Activated T-cell treated with anti-CD3 and anti-CD28 coated beads, Interleukin-2, amount 50 U/mL, for 4 hours (primary cell): ENCODE results near the gene AQP1. TPM values are rescaled to one million over a fixed set of nuclear protein-coding genes. Genes with fewer than 3 reads are reported as not detected.
A peak's percentile ranks its signal among the peaks of the same experiment; 100 is the strongest.

ENCODE experiments used
- ATAC-seq, 2 donors: fragments of 200-7000 bp; cut with Tn5 transposase; one replicate each; pipeline ENCODE4 v1.10.0; 2021
- DNase-seq: peaks from one replicate; pipeline ENCODE4 v3.0.0-alpha.2; 2020
- H3K27me3 Mint-ChIP-seq: one replicate; pipeline ENCODE4 v1.8.0; 2021; ENCODE audit warnings: low read depth, mixed read lengths
- H3K36me3 Mint-ChIP-seq: one replicate; pipeline ENCODE4 v1.8.0; 2022; ENCODE audit warnings: mixed read lengths; ENCODE audit not compliant: insufficient read depth
- H3K4me1 Mint-ChIP-seq: one replicate; pipeline ENCODE4 v1.8.0; 2021; ENCODE audit warnings: low read depth, mixed read lengths
- H3K4me3 Mint-ChIP-seq: one replicate; pipeline ENCODE4 v1.8.0; 2021; ENCODE audit warnings: mild to moderate bottlenecking, moderate library complexity, mixed read lengths
- H3K9me3 Mint-ChIP-seq: one replicate; pipeline ENCODE4 v1.8.0; 2021; ENCODE audit warnings: mixed read lengths
- total RNA-seq, 3 donors: library from RNA; stranded (reverse); gene quantifications; one replicate each; pipeline ENCODE4 v1.2.1, GENCODE V29; 2021

The AQP1 gene
- total RNA-seq, 3 donors from 2014 or later = 0.79 to 1.1 (median 0.91) TPM

DNA sequence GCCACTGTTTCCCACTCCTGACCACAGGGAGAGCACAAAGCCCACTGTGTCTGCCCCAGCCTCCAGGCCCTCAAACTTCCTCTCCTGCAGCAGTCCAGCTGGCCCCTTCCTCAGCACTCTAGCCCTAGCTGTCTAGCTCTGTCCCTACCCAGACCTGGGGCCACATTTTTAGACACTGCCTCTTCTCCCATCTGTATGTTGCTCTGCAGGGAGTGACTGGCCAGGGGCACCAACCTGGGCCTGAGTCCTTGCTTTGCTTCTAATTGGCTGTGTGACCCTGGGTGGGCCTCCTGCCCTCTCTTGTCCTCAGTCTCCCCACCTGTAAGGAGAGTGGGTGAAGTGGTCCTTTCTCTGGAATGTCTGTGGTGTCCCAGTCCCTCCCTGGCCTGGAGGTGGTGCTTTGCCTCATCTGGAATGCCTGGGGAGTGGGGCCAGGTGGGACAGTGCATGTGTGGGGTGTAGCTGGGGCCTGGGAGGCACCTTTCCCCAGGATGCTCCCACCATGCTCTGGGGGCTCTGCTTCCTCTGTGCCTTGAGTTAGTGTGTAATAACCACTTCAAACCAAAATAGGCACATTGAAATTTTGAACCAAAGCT is 25.1 kb downstream of the AQP1 start:
- no peak for ATAC-seq
- peaks cover 27% of the 10 kb centered on the region for H3K27me3 Mint-ChIP-seq
- DNase-seq = no peak
- H3K4me3 Mint-ChIP-seq = no peak overlapping the region
- H3K9me3 Mint-ChIP-seq = no peaks in the 10 kb centered on the region
- no peaks in the 10 kb centered on the region for H3K36me3 Mint-ChIP-seq
- no peaks in the 10 kb centered on the region for H3K4me1 Mint-ChIP-seq

- H3K27me3 Mint-ChIP-seq = peaks cover 33% of the 10 kb centered on the region
- no peak for ATAC-seq
- H3K9me3 Mint-ChIP-seq = no peaks in the 10 kb centered on the region
- H3K36me3 Mint-ChIP-seq = no peaks in the 10 kb centered on the region
- no peak for DNase-seq
- H3K4me1 Mint-ChIP-seq = no peaks in the 10 kb centered on the region
- H3K4me3 Mint-ChIP-seq = no peak overlapping the region
Observed at GRCh38 chr7:30937416-30937815, 25.8 kb downstream of the AQP1 start.

- Mint-ChIP-seq H3K4me3 (no peak overlapping the region), H3K4me1 (no peaks in the 10 kb centered on the region), H3K27me3 (peaks cover 38% of the 10 kb centered on the region), H3K9me3 (no peaks in the 10 kb centered on the region), H3K36me3 (no peaks in the 10 kb centered on the region)
- ATAC-seq (peak; percentile 60 to 79), DNase-seq (peak; percentile 58)
Observed at GRCh38 chr7:30938435-30939316, 27.0 kb downstream of the AQP1 start.

- Mint-ChIP-seq H3K27me3 (peaks cover 42% of the 10 kb centered on the region), H3K36me3 (no peaks in the 10 kb centered on the region)
- no peak for DNase-seq
Observed at GRCh38 chr7:30941582-30942323, 30.1 kb downstream of the AQP1 start.

GRCh38 chr7:30950197-30950596 is 38.5 kb downstream of the AQP1 start:
- Mint-ChIP-seq H3K27me3 (peaks cover 25% of the 10 kb centered on the region), H3K9me3 (peaks cover 14% of the 10 kb centered on the region), H3K4me1 (no peaks in the 10 kb centered on the region), H3K4me3 (no peak overlapping the region), H3K36me3 (no peaks in the 10 kb centered on the region)
- no peak for ATAC-seq
- DNase-seq = no peak

More at GRCh38 chr7:30941582-30942323, 30.1 kb downstream of the AQP1 start:
- ATAC-seq = no peak
- H3K9me3 Mint-ChIP-seq = peaks cover 13% of the 10 kb centered on the region
- no peak overlapping the region for H3K4me3 Mint-ChIP-seq
- H3K4me1 Mint-ChIP-seq = no peaks in the 10 kb centered on the region

DNA sequence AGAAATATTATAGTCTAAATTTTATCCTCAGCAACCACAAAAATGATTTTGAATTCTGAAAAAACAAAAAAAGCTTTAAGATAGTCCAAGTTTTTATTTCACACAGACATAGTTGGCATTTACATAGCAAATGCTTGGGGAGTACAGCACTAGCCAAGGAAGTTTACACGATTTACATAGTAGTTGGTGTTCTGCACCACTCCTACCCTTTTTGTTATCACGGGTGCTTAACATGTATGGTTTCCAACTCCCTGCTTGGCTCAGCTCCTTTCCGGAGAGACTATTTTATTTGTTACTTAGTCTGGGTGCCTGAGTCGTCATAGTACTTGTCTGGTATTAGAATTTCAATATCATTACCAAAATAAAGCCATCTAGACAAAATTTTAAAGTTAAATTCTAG is 43.3 kb downstream of the AQP1 start:
- Mint-ChIP-seq H3K36me3 (no peaks in the 10 kb centered on the region), H3K4me1 (no peaks in the 10 kb centered on the region), H3K4me3 (no peak overlapping the region), H3K9me3 (peaks cover 9% of the 10 kb centered on the region), H3K27me3 (peaks cover 12% of the 10 kb centered on the region)
- DNase-seq (no peak), ATAC-seq (no peak)

- Mint-ChIP-seq H3K27me3 (peaks cover 8% of the 10 kb centered on the region), H3K36me3 (no peaks in the 10 kb centered on the region), H3K9me3 (peaks cover 9% of the 10 kb centered on the region), H3K4me3 (no peak overlapping the region), H3K4me1 (no peaks in the 10 kb centered on the region)
- no peak for DNase-seq
- no peak for ATAC-seq
Observed at GRCh38 chr7:30956704-30957103, 45.1 kb downstream of the AQP1 start.

GRCh38 chr7:30963842-30964241 is 52.2 kb downstream of the AQP1 start, which contains the start of gene GHRHR:
Gene GHRHR (plus strand): TSS chr7:30963953. CDS start chr7:30964069, 116 bp downstream.
- no peaks in the 10 kb centered on the region for H3K4me1 Mint-ChIP-seq
- H3K4me3 Mint-ChIP-seq = no peak within 1 kb of the TSS
- no peaks in the 10 kb centered on the region for H3K36me3 Mint-ChIP-seq
- DNase-seq = no peak
- H3K27me3 Mint-ChIP-seq = peaks cover 11% of the 10 kb centered on the region
- no peaks in the 10 kb centered on the region for H3K9me3 Mint-ChIP-seq
- no peak for ATAC-seq

DNA sequence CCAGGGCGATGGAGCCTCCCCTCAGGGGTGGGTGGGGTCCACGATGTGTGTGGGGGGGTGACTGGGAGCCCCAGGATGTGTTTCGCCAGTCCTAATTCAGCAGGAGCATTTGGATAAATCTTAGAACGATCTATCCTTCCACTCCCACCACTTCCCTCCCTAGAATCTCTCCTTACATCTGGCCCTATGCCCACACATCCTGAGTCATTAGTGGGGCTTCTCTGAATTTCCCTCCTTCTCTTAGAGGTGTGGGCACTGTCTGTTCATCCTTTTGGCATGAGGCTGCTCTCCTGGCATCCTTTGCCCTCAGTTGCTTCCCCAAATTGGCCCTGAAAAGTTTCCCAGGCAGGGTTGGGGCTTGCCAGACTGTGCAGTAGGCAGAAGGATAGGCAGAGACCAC is 53.7 kb downstream of the AQP1 start:
- Mint-ChIP-seq H3K27me3 (peaks cover 11% of the 10 kb centered on the region), H3K36me3 (no peaks in the 10 kb centered on the region), H3K4me1 (no peaks in the 10 kb centered on the region), H3K9me3 (no peaks in the 10 kb centered on the region), H3K4me3 (no peak overlapping the region)
- no peak for DNase-seq
- no peak for ATAC-seq

DNA sequence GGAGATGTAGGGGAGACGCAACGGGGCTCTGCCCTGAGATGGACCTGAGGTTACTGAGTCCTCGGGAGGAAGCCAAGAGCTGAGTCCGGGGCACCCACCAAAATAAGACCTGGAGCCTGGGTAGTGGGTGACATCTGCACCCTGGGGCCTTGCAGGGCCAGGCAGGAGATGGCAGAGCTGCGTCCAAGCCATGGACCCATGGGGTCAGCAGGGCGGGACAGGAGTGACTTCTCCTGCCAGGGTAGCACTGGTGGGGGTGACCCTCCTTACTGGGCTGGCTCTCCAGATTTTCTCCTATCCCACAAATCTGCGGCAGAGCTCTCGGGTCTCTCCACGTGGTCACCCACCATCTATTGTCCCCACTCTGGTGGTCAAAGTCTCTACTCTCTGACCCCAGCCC is 54.2 kb downstream of the AQP1 start:
- Mint-ChIP-seq H3K27me3 (peaks cover 11% of the 10 kb centered on the region), H3K36me3 (no peaks in the 10 kb centered on the region), H3K4me1 (no peaks in the 10 kb centered on the region), H3K4me3 (no peak overlapping the region), H3K9me3 (no peaks in the 10 kb centered on the region)
- no peak for ATAC-seq
- DNase-seq = no peak

- no peaks in the 10 kb centered on the region for H3K4me1 Mint-ChIP-seq
Observed at GRCh38 chr7:30968294-30968693, 56.6 kb downstream of the AQP1 start.

DNA sequence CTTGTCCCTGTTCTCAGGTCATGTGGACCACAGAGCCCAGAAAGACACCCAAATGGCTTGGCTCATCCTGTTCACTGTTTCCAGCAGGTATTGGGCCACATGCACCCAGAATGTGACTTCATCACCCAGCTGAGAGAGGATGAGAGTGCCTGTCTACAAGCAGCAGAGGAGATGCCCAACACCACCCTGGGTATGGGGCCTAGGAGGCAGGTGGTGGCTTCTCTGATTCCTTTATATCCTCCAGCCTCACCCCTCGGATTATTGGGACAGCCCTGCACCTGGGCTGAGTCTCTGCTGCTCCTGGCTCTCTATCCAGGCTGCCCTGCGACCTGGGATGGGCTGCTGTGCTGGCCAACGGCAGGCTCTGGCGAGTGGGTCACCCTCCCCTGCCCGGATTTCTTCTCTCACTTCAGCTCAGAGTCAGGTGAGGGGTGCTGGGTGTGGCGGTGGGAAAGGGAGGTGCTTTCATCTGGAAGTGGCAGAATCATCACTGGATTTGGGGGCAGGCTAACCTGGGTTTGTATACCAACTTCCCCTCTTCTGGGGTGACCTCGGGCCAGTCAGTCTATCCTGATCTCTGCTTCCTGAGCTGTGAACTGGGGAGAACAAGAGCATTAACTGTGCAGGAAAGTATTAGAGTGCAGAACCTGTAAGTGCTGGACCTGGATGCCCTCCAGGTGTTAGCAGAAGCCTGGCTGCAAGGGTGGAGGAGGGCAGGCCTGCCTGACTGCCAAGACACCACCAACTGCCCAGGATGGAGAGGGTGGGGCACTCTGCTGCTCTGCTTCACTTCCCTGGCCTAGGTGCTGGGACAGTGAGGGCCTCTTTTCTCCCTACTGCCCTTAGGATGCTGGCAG is 57.3 kb downstream of the AQP1 start:
- Mint-ChIP-seq H3K36me3 (no peaks in the 10 kb centered on the region), H3K4me3 (no peak overlapping the region), H3K9me3 (no peaks in the 10 kb centered on the region), H3K27me3 (peaks cover 17% of the 10 kb centered on the region), H3K4me1 (no peaks in the 10 kb centered on the region)
- ATAC-seq = no peak
- DNase-seq = no peak

More at GRCh38 chr7:30968294-30968693, 56.6 kb downstream of the AQP1 start:
- no peak for ATAC-seq
- H3K36me3 Mint-ChIP-seq = no peaks in the 10 kb centered on the region
- no peak overlapping the region for H3K4me3 Mint-ChIP-seq
- no peak for DNase-seq
- peaks cover 18% of the 10 kb centered on the region for H3K27me3 Mint-ChIP-seq
- H3K9me3 Mint-ChIP-seq = no peaks in the 10 kb centered on the region

DNA sequence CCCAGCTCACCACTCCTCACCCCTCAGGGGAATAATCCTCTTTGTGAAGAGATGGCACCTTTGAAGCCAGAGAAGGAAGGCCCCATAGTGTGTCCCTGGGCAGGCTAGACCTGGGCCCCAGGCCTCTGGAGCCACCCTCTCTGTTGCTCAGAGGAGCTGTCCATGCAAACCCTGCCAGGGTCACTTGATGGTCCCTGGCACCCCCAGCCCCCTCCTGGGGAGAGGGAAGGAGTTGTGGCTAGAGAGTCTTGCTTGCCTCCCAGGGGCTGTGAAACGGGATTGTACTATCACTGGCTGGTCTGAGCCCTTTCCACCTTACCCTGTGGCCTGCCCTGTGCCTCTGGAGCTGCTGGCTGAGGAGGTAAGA is 57.9 kb downstream of the AQP1 start:
- no peak for DNase-seq
- H3K4me3 Mint-ChIP-seq = no peak overlapping the region
- no peaks in the 10 kb centered on the region for H3K9me3 Mint-ChIP-seq
- no peaks in the 10 kb centered on the region for H3K4me1 Mint-ChIP-seq
- peaks cover 20% of the 10 kb centered on the region for H3K27me3 Mint-ChIP-seq
- ATAC-seq = no peak
- no peaks in the 10 kb centered on the region for H3K36me3 Mint-ChIP-seq

GRCh38 chr7:30970074-30970473 is 58.4 kb downstream of the AQP1 start:
- Mint-ChIP-seq H3K4me1 (no peaks in the 10 kb centered on the region), H3K4me3 (no peak overlapping the region), H3K27me3 (peaks cover 21% of the 10 kb centered on the region), H3K9me3 (no peaks in the 10 kb centered on the region), H3K36me3 (no peaks in the 10 kb centered on the region)
- ATAC-seq = no peak
- no peak for DNase-seq
